ENCODE measurements around the gene ANK2.

DNA sequence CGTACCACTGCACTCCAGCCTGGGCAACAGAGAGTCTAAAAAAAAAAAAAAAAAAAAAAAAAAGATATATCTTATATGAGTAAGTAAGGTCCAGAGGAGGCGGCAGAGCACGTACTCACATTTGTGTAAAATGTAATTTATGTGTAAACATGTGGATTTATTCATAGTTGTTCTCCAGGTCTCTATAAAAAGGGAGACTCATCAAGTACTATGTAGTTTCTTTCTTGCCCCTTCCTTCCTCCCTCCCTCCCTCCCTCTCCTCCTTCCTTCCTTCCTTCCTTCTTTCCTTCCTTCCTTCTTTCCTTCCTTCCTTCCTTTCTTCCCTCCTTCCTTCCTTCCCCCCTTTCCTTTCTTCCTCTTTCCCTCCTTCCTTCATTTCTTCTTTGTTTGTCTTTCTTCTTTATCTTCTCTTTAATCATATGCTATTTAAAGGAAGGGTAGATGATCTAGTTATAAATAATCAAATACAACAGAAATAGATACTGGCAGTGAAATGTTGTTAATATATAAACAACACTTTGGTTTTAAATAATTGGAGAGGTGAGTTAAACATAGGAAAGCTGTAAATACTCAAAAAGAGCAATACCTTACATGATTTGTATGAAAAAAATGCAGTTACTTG lies 344.8 kb downstream of the ANK2 start:
- TF ChIP-seq, protein P1, sequence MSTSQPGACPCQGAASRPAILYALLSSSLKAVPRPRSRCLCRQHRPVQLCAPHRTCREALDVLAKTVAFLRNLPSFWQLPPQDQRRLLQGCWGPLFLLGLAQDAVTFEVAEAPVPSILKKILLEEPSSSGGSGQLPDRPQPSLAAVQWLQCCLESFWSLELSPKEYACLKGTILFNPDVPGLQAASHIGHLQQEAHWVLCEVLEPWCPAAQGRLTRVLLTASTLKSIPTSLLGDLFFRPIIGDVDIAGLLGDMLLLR (CRISPR knock-in tag; IDR thresholded peaks at IDR 0.05) = no peak
- TF ChIP-seq, protein P2, sequence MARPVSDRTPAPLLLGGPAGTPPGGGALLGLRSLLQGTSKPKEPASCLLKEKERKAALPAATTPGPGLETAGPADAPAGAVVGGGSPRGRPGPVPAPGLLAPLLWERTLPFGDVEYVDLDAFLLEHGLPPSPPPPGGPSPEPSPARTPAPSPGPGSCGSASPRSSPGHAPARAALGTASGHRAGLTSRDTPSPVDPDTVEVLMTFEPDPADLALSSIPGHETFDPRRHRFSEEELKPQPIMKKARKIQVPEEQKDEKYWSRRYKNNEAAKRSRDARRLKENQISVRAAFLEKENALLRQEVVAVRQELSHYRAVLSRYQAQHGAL (CRISPR knock-in tag; IDR thresholded peaks at IDR 0.05; ENCODE audit: not compliant biosample characterization) = no peak
- TF ChIP-seq FOXJ3 (CRISPR knock-in tag; IDR thresholded peaks at IDR 0.05; ENCODE audit: borderline replicate concordance) (no peak), ZNF564 (CRISPR knock-in tag; IDR thresholded peaks at IDR 0.05) (no peak), HMG20A (CRISPR knock-in tag; IDR thresholded peaks at IDR 0.05; ENCODE audit: borderline replicate concordance) (no peak), ATF7 (IDR thresholded peaks at IDR 0.05) (no peak), ATF7 (CRISPR knock-in tag; IDR thresholded peaks at IDR 0.05) (no peak), ZNF747 (CRISPR knock-in tag; IDR thresholded peaks at IDR 0.05; ENCODE audit: borderline replicate concordance) (no peak), HDAC1 (CRISPR knock-in tag; IDR thresholded peaks at IDR 0.05) (no peak), CREM (IDR thresholded peaks at IDR 0.05) (no peak), CREM (CRISPR knock-in tag; IDR thresholded peaks at IDR 0.05) (no peak)
- TF ChIP-seq, protein P3, sequence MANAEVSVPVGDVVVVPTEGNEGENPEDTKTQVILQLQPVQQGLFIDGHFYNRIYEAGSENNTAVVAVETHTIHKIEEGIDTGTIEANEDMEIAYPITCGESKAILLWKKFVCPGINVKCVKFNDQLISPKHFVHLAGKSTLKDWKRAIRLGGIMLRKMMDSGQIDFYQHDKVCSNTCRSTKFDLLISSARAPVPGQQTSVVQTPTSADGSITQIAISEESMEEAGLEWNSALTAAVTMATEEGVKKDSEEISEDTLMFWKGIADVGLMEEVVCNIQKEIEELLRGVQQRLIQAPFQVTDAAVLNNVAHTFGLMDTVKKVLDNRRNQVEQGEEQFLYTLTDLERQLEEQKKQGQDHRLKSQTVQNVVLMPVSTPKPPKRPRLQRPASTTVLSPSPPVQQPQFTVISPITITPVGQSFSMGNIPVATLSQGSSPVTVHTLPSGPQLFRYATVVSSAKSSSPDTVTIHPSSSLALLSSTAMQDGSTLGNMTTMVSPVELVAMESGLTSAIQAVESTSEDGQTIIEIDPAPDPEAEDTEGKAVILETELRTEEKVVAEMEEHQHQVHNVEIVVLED (CRISPR knock-in tag; IDR thresholded peaks at IDR 0.05; ENCODE audit: borderline replicate concordance) = no peak
